Effector CD8-positive, alpha-beta T cell (primary cell): Measurements from ENCODE around the gene DYNC1H1.

Experiments used
- DNase-seq: peaks from one replicate; lab custom pipeline; 2025; lab: John Stamatoyannopoulos, UW

Gene DYNC1H1

DNA sequence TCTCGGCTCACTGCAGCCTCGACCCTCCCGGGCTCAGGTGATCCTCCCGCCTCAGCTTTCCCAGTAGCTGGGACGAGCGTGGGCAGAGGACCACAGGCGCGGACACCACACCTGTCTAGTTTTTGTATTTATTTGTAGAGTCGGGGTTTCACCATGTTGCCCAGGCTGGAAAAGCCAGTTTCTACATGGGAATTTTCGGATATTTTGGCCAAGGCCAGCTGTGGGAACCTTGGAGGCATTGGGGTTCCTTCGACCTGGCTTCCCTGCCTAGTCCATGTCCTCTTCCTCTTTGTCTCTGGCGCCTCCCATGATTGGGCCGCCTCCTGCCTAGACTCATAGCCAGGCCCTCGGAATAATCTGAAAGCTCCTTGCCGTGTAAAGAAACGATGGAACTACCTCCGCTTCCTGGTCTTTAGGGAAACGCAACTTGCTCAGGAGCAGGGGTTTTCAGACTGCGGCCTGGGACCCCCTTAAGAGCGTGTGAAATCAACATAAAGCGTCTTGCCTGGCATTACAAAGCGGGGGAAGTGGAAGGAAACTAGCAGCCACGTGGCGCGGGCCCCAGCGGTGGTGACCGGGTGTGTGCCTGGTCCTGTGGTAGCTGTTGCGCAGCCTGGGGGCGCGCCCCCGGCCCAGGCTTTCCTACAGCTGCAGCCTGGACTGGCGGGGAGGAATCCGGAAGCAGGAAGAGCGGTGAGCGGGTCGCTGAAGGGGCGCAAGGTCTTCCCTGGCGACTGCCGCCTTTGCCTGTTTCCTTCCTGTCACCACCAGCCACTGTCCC lies 123.8 kb downstream of the DYNC1H1 start:
- DNase-seq = peak; percentile 25

DNA sequence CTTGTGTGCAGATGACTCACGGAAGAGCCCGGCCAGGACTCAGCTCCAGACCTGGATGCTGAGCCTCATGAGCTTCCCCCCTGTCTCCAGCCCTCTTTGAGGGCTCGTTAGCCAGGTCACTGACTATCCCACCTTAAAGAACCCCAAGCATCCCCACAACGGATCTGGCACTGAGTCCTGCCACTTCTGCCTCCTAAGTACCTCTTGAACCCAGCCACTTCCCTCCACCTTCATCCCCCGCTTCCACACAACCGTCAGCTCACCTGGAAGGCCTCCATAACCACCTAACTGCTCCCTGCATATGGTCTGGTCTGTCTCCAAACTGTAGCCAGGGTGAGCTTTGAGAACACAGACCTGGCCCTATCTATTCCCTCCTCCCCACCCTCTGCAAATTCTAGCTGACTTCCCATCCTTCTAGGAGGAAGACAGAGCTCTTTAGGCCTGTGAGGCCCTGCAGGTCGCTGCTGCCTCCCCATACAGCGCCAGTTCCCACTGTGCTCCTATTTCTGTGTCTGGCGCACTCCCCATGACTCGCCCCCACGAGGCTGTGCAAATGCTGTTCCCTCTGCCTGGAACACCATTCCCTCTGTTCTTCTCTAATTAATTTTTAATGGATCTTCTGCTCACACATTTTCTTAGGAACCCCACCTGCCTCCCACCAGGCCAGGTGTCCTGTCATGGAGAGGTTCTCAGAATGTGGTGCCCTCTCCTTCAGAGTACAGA lies 125.4 kb downstream of the DYNC1H1 start:
- no peak for DNase-seq

DNA sequence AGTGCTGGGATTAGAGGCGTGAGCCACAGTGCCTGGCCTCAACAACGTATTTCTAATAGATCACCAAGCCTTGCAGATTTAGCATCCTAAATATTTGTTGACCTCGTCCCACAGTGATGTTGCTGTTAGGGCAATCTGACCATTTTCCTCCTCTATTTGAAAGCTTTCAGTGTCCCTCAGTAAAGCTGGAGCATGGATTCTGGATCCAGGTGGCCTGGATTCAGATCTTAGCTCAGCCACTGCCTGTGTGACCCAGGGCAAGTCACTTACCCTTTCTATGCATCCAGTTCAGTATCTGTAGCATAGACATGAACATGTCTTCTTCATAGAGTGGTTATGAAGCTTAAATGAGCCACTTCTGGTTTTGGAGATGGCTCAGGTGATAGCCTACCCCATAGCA lies 126.3 kb downstream of the DYNC1H1 start:
- no peak for DNase-seq

DNA sequence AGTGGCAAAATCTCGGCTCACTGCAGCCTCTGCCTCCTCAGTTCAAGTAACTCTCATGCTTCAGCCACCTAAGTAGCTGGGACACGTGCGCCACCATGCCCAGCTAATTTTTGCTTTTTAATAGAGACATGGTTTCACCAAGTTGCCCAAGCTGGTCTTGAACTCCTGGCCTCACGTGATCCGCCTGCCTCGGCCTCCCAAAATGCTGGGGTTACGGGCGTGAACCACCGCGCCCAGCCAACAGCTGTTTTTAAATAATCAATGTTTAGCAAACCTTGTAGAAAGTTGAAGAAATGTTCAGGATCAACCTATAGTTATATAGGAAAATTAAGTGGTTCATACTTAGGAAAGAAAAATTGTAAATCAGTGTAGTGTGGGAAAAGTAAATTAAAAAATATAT lies 128.4 kb downstream of the DYNC1H1 start:
- no peak for DNase-seq

DNA sequence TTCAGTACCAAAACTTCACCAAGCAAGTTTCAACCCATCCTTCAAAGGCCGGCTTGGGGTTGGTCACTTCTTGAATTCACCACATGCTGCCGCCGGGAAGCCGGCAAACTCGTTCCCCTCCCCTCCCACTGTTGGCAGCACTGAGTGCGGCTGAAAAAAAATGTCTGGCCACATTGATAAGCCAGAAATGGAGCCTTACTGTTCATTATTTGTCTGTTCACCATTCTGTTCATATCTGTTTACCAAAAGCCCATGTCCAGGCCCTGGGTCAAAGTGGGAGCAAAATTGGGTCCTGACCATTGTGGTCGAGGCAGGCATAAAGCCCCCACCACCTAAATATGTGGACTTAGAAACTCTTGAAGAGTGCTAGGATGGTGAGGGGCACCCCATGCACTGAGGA lies 129.7 kb downstream of the DYNC1H1 start:
- no peak for DNase-seq

DNA sequence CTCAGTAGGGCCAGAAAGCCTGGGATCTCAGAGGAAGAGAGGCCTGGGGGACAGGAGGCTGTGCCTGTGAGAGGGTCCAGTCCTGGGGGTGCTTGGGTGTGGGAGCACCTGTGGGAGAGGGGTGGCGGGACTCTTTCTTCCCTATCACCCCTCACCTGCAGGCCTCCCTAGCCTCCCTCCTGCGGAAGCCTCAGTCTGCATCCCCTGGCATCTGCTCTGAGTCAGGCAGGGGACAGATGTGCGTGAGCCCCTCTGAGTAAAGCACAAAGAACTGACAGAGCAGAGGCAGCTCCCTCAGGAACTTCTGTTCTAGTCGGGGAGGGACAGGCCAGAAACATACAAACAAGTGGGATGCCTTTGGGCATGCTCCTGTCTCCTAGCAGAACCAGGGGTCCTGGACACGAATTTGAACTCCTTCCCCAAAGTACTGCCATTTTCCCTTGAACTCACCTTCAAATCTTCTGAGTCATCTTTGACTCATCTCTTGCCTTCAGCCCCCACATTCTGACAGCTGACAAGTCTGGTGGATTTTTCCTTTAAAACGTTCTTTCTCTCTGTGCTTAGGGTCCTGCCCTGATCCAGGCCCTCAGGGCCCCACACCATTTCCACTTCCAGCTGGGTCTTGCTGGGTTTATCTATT lies 131.0 kb downstream of the DYNC1H1 start:
- DNase-seq = no peak

DNA sequence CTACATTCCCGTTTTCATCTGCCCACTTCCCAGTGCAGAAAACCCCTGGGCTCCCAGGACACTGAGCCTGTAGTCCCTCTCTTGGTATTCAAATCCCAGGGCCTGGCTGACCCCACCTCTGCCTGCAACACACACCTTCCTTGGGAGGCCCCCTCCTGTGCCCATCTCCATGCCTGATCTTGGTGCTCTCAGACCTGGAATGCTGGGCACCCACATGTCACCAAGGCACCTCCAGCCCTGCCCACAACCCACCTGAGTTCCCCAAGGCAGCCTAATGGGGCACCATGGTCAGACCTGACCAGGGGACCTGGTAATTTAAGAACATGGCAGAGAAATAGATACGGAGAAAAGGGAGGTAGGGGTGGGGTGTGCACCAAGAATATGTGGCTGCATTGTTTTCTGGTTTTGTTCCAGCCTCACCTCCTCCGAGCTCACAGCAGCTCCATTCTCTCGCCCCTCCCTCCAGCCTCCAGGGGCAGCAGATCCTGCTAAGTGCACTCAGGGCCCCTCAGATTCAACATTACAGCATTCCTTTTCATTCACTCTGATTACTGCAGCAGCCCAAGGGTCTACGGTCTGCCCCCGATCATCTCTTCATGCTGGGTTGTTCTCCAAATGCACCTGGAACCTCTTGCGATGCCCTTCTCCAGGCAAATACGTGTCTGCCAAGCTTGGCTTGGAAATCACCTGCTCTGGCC lies 131.6 kb downstream of the DYNC1H1 start:
- DNase-seq = no peak

DNA sequence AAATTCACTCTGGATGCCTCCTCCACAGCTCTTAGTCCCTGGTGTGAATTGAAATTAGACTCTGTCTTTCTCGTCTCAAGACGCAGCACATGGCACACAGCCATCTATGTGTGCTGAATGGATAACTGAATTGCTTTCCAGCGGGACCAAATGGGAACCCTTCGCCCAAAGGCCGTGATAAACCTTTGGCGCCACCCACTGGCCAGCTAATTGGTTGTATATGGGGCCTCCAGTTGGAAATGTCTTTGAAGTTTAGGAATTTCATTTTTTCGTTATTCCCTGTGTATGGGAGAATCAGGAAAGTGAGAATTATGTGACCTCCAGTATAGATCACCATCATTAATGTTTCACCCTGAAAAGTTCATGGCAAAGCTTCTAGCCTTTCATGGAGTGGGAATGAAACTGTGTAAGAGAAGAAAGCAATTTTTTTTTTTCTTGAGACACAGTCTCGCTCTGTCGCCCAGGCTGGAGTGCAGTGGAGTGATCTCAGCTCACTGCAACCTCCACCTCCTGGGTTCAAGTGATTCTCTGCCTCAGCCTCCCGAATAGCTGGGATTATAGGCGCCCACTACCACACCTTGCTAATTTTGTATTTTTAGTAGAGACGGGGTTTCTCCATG lies 132.3 kb downstream of the DYNC1H1 start:
- DNase-seq = peak; percentile 63

DNA sequence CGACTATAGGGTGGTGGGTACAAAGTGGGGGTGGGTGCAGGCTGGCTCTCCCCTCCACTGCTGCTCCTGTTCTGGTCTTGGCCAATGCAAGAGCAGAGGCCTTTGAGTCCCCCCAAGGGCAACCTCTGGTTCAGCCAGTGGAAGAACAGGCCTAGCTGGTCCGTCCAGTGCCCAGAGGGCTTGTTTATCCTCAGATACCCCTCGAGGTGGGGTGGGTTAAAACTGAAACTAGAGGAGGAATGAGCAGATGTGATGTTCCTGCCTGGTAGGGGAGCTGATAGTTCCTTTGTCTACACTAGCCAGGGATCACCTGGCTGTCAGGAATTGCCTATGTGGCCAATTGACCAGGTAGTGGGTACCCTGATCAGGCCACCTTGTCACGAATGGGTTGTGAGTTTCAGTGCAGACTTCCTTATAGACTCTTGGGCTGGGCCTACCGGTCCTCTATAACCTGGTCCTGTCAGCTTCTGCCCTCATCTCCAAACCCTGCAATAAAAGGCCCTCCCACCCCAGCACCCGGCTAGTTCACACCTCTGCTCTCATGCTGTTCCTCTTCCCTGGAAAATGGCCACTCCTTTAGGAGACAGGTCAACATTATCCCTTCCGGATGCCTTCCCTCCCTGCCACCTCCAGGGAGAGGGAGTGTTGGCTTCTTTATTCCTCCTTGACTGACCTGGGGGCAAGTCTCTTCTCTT lies 133.2 kb downstream of the DYNC1H1 start:
- no peak for DNase-seq

DNA sequence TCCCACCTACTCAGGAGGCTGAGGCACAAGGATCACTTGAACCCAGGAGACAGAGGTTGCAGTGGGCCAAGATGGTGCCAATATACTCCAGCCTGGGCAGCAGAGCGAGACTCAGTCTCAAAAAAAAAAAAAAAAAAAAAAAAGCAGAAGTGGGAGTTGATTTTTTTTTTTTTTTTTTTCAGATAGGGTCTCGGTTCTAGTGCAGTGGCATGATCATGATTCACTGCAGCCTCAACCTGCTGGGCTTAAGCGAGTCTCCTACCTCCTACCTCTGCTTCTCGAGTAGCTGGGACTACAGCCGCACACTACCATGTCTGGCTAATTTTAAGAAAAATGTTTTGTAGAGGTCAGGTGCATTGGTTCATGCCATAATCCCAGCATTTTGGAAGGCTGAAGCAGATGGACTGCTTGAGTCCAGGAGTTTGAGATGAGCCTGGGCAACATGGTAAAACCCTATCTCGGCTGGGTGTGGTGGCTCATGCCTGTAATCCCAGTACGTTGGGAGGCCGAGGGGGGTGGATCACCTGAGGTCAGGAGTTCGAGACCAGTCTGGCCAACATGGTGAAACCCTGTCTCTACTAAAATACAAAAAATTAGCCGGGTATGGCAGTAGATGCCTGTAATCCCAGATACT lies 138.8 kb downstream of the DYNC1H1 start:
- DNase-seq = no peak

DNA sequence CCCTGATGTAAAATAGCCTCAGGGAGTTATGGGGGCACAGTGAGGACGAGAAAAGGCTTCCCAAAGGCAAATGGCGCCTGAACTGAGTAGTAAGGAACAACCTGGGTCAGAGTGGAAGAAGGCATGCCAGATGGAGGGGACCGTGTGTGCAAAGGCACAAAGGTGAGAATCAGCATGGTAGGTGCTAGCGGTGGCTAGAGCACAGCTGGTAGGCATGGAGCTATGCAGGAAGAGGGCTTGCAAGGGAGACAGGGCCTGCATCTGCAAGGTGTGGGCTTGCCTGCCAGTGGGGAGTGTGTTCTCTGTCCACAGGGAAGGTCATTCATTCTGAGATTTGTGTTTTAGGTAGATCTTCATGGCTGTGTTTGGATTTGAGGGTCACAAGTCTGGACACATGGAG lies 141.0 kb downstream of the DYNC1H1 start:
- DNase-seq = no peak
